Measurements from ENCODE around the gene KCTD12.

DNA sequence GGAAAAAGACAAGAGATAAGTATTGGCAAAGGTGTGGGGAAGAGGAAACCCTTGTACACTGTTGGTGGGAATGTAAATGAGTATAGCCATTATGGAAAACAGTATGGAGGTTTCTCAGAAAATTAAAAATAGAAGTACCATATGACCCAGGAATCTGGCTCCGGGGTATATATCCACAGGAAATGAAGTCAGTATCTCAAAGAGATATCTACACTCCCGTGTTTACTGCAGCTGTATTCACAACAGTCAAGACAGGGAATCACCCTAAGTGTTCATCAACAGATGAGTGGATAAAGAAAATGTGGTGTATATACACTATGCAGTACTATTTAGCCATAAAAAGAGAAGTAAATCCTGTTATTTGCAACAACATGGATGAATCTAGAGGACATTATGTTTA, 13.5 kb downstream of the KCTD12 start:
- TF ChIP-seq POLR2A (IDR thresholded peaks at IDR 0.05; ENCODE audit: low read length) (no peak), GATA1 (IDR thresholded peaks at IDR 0.05; ENCODE audit: low read depth, low read length) (no peak)
